K562 (cell line): Measurements from ENCODE around the gene ARHGAP4.

Source experiments
- ARNT ChIP-seq, 2 experiments: fragments of 450-650 bp; IDR thresholded peaks; 2 replicates each; pipeline ENCODE4 v1.6.1; 2016; ENCODE audit warnings: mild to moderate bottlenecking in 1 of 2
- ATF2 ChIP-seq: sonication (generic); formaldehyde crosslinking; IDR thresholded peaks from 2 replicates; pipeline ENCODE4 v1.8.1; 2022; ENCODE audit warnings: missing genetic modification reagents
- EZH2 ChIP-seq: IDR thresholded peaks from 2 replicates; pipeline ENCODE4 v1.6.1; 2012; ENCODE audit warnings: low read depth, mild to moderate bottlenecking, inconsistent platforms, low read length, borderline replicate concordance
- IRF2 ChIP-seq: sonication (generic); formaldehyde crosslinking; IDR thresholded peaks from 2 replicates; pipeline ENCODE4 v1.8.1; 2022; ENCODE audit warnings: mild to moderate bottlenecking, missing genetic modification reagents
- MAZ ChIP-seq, 2 experiments: fragments of 450-650 bp in 1 of 2; sonication (generic) in 1 of 2; formaldehyde crosslinking; IDR thresholded peaks in 1 of 2; conservative IDR thresholded peaks in 1 of 2; 2 replicates each; pipeline versions ENCODE4 v1.4.0 to v1.5.0; 2020; ENCODE audit warnings: mild to moderate bottlenecking in 1 of 2, missing genetic modification reagents in 1 of 2
- POLR2AphosphoS5 ChIP-seq: IDR thresholded peaks from 2 replicates; pipeline ENCODE4 v1.6.1; 2011; ENCODE audit warnings: mild to moderate bottlenecking, low read depth, low read length, moderate library complexity; ENCODE audit not compliant: control insufficient read depth, insufficient read depth
- RCOR1 ChIP-seq, 2 experiments: IDR thresholded peaks; 2 replicates each; pipeline ENCODE4 v1.6.1; 2012; ENCODE audit warnings: low read depth in 2 of 2, low read length in 2 of 2, borderline replicate concordance in 1 of 2, improper control_type of control experiment in 1 of 2
- RFX1 ChIP-seq: fragments of 450-650 bp; IDR thresholded peaks from 2 replicates; pipeline ENCODE4 v1.6.1; 2016; ENCODE audit warnings: mild to moderate bottlenecking, moderate library complexity
- ZNF174 ChIP-seq: fragments of 250-450 bp; sonication (Bioruptor Pico); IDR thresholded peaks from 2 replicates; pipeline ENCODE4 v1.4.0; 2020; ENCODE audit warnings: mild to moderate bottlenecking

- TF ChIP-seq POLR2AphosphoS5 (no peak), ATF2 (CRISPR knock-in tag) (no peak), RCOR1 (IDR thresholded peaks at IDR 0.05; ENCODE audit: borderline replicate concordance in 1 of 2, low read depth in 2 of 2, low read length in 2 of 2) (no peak), ARNT (IDR thresholded peaks at IDR 0.05) (no peak), ZNF174 (no peak), RFX1 (no peak), EZH2 (no peak), IRF2 (CRISPR knock-in tag) (no peak), MAZ (CRISPR knock-in tag; conservative IDR thresholded peaks at IDR 0.05 in 1 of 2, IDR thresholded peaks at IDR 0.05 in 1 of 2) (no peak)
Observed at GRCh38 chrX:153927672-153927921, 1.5 kb upstream of the ARHGAP4 start.
